HepG2 (cell line): ENCODE results near the gene CNOT2. TPM values are rescaled to one million over a fixed set of nuclear protein-coding genes. Genes with fewer than 3 reads are reported as not detected.

Experiments used
- ATF6 ChIP-seq: sonication (generic); formaldehyde crosslinking; conservative IDR thresholded peaks from 2 replicates; pipeline ENCODE4 v1.4.0; 2020; ENCODE audit warnings: missing genetic modification reagents
- FOXC1 ChIP-seq: sonication (generic); formaldehyde crosslinking; IDR thresholded peaks from 2 replicates; pipeline ENCODE4 v1.8.0; 2022; ENCODE audit warnings: mild to moderate bottlenecking, missing genetic modification reagents, borderline replicate concordance
- HOXA9 ChIP-seq: sonication (generic); formaldehyde crosslinking; IDR thresholded peaks from 2 replicates; pipeline ENCODE4 v1.8.1; 2022; ENCODE audit warnings: missing genetic modification reagents, mild to moderate bottlenecking, moderate library complexity, borderline replicate concordance
- MYC ChIP-seq: sonication (generic); formaldehyde crosslinking; IDR thresholded peaks from 2 replicates; pipeline ENCODE4 v1.9.0; 2021; ENCODE audit warnings: missing genetic modification reagents, borderline replicate concordance
- NONO ChIP-seq, 2 experiments: fragments of 450-650 bp in 1 of 2; sonication (generic) in 1 of 2; formaldehyde crosslinking in 1 of 2; IDR thresholded peaks in 1 of 2; conservative IDR thresholded peaks in 1 of 2; 2 replicates each; pipeline versions ENCODE4 v1.6.1 to v1.8.0; 2017 to 2022; ENCODE audit warnings: mild to moderate bottlenecking in 1 of 2, missing genetic modification reagents in 1 of 2, moderate library complexity in 1 of 2
- RXRB ChIP-seq: IDR thresholded peaks from 2 replicates; pipeline ENCODE4 v1.6.1; 2016; ENCODE audit warnings: borderline replicate concordance, missing genetic modification reagents, missing compliant biosample characterization
- SOX13 ChIP-seq, 3 experiments: fragments of 450-650 bp in 1 of 3; sonication (generic) in 1 of 3; formaldehyde crosslinking in 1 of 3; IDR thresholded peaks in 2 of 3; conservative IDR thresholded peaks in 1 of 3; 2 replicates each; pipeline versions ENCODE4 v1.5.0 to v1.6.1; 2016 to 2020; ENCODE audit warnings: antibody characterized with exemption in 1 of 3, mild to moderate bottlenecking in 1 of 3, missing compliant biosample characterization in 1 of 3, missing genetic modification reagents in 1 of 3, moderate library complexity in 1 of 3
- TCF7 ChIP-seq: sonication (generic); IDR thresholded peaks from 2 replicates; pipeline ENCODE4 v1.6.1; 2016; ENCODE audit warnings: antibody characterized with exemption, low read depth
- THAP8 ChIP-seq: sonication (generic); formaldehyde crosslinking; IDR thresholded peaks from 2 replicates; pipeline ENCODE4 v1.5.1; 2020; ENCODE audit warnings: missing genetic modification reagents, mild to moderate bottlenecking, borderline replicate concordance
- TOE1 ChIP-seq: sonication (generic); formaldehyde crosslinking; IDR thresholded peaks from 2 replicates; pipeline ENCODE4 v1.4.0; 2020; ENCODE audit warnings: mild to moderate bottlenecking, missing genetic modification reagents
- TRIM24 ChIP-seq: sonication (generic); formaldehyde crosslinking; IDR thresholded peaks from 2 replicates; pipeline ENCODE4 v1.8.0; 2022; ENCODE audit warnings: mild to moderate bottlenecking, missing genetic modification reagents
- YEATS2 ChIP-seq: sonication (generic); formaldehyde crosslinking; IDR thresholded peaks from 2 replicates; pipeline ENCODE4 v1.4.0; 2020; ENCODE audit warnings: missing genetic modification reagents, borderline replicate concordance
- ZC3H4 ChIP-seq: sonication (generic); formaldehyde crosslinking; IDR thresholded peaks from 2 replicates; pipeline ENCODE4 v1.4.0; 2020; ENCODE audit warnings: missing genetic modification reagents, borderline replicate concordance
- ZFX ChIP-seq: sonication (generic); formaldehyde crosslinking; IDR thresholded peaks from 2 replicates; pipeline ENCODE4 v1.4.0; 2020; ENCODE audit warnings: mild to moderate bottlenecking, low read depth, missing genetic modification reagents, moderate library complexity
- ZKSCAN5 ChIP-seq: sonication (generic); formaldehyde crosslinking; IDR thresholded peaks from 2 replicates; pipeline ENCODE4 v1.5.1; 2020; ENCODE audit warnings: mild to moderate bottlenecking, missing genetic modification reagents
- ZMAT3 ChIP-seq: sonication (generic); formaldehyde crosslinking; conservative IDR thresholded peaks from 2 replicates; pipeline ENCODE4 v1.7.0; 2021; ENCODE audit warnings: missing genetic modification reagents
- ZNF18 ChIP-seq: sonication (generic); formaldehyde crosslinking; IDR thresholded peaks from 2 replicates; pipeline ENCODE4 v1.8.0; 2022; ENCODE audit warnings: mild to moderate bottlenecking, missing genetic modification reagents; ENCODE audit not compliant: insufficient replicate concordance
- ZNF781 ChIP-seq: sonication (generic); formaldehyde crosslinking; IDR thresholded peaks from 2 replicates; pipeline ENCODE4 v1.5.1; 2020; ENCODE audit warnings: borderline replicate concordance, mild to moderate bottlenecking, missing genetic modification reagents; ENCODE audit errors: not compliant biosample characterization
- polyA plus RNA-seq, 8 experiments: library from polyadenylated mRNA; depleted of rRNA in 3 of 8; stranded (reverse) in 7 of 8; unstranded in 1 of 8; fragments of >200 nt; fragmentation: Illumina TruSeq in 4 of 8; extraction: Trizol in 4 of 8; gene quantifications; 2 replicates each; pipeline versions ENCODE4 v1.2.1 to v1.2.3, GENCODE V29; 2011 to 2016; ENCODE audit warnings: low read depth in 4 of 8, missing spikeins in 1 of 8, mixed read lengths in 1 of 8; ENCODE audit not compliant: insufficient read depth in 1 of 8
- total RNA-seq, 5 experiments: library from RNA; depleted of rRNA; stranded (reverse); fragments of >200 nt; fragmentation: Illumina TruSeq; extraction: Trizol; gene quantifications; 2 replicates each; pipeline ENCODE4 v1.2.3, GENCODE V29; 2016; ENCODE audit warnings: low read depth in 1 of 5
- TF ChIP-seq, protein P1 (sequence below): sonication (generic); formaldehyde crosslinking; IDR thresholded peaks from 2 replicates; pipeline ENCODE4 v1.8.0; 2022; ENCODE audit warnings: low read depth, missing genetic modification reagents
- TF ChIP-seq, protein P2 (sequence below): sonication (generic); formaldehyde crosslinking; IDR thresholded peaks from 2 replicates; pipeline ENCODE4 v1.8.0; 2022; ENCODE audit warnings: mild to moderate bottlenecking, missing genetic modification reagents, borderline replicate concordance

CNOT2 gene
- total and polyA plus RNA-seq, 2 of the 13 experiments (the other 11 are each of a cell fraction or from before 2014, with no cell fraction given) = 54.5 to 76.6 TPM

GRCh38 chr12:70242695-70243509 lies at the start of gene CNOT2 (continued):
- TF ChIP-seq RXRB = peak; percentile 65
- no peak for TF ChIP-seq HOXA9
- no peak for TF ChIP-seq TCF7
- TF ChIP-seq TOE1 (CRISPR knock-in tag) = peak; percentile 14; the same call in 1 of the 2 replicates
- peak; percentile 98 for TF ChIP-seq FOXC1 (CRISPR knock-in tag)
- no peak for TF ChIP-seq NONO (IDR thresholded peaks at IDR 0.05)
- TF ChIP-seq NONO (CRISPR knock-in tag; conservative IDR thresholded peaks at IDR 0.05) = peak; percentile 82
- peak; percentile 91 for TF ChIP-seq ZFX
- no peak for TF ChIP-seq SOX13 (IDR thresholded peaks at IDR 0.05)
- no peak; a peak in 1 of 4 replicates for TF ChIP-seq SOX13 (CRISPR knock-in tag; conservative IDR thresholded peaks at IDR 0.05 in 1 of 2, IDR thresholded peaks at IDR 0.05 in 1 of 2)
- TF ChIP-seq ATF6 (CRISPR knock-in tag) = no peak
- TF ChIP-seq, protein P1, sequence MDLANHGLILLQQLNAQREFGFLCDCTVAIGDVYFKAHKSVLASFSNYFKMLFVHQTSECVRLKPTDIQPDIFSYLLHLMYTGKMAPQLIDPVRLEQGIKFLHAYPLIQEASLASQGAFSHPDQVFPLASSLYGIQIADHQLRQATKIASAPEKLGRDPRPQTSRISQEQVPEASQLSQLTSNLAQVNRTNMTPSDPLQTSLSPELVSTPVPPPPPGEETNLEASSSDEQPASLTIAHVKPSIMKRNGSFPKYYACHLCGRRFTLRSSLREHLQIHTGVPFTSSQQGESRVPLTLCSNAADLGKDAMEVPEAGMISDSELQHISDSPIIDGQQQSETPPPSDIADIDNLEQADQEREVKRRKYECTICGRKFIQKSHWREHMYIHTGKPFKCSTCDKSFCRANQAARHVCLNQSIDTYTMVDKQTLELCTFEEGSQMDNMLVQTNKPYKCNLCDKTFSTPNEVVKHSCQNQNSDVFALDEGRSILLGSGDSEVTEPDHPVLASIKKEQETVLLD = peak; percentile 90
- TF ChIP-seq MYC = peak; percentile 78
- TF ChIP-seq, protein P2, sequence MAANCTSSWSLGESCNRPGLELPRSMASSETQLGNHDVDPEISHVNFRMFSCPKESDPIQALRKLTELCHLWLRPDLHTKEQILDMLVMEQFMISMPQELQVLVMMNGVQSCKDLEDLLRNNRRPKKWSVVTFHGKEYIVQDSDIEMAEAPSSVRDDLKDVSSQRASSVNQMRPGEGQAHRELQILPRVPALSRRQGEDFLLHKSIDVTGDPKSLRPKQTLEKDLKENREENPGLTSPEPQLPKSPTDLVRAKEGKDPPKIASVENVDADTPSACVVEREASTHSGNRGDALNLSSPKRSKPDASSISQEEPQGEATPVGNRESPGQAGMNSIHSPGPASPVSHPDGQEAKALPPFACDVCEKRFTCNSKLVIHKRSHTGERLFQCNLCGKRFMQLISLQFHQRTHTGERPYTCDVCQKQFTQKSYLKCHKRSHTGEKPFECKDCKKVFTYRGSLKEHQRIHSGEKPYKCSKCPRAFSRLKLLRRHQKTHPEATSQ (CRISPR knock-in tag) = peak; percentile 82
- TF ChIP-seq ZMAT3 (CRISPR knock-in tag) = peak; percentile 71; the same call in 1 of the 2 replicates
- TF ChIP-seq ZC3H4 (CRISPR knock-in tag) = no peak
- TF ChIP-seq ZNF781 (CRISPR knock-in tag) = no peak
- 0 out of 2 replicates have a peak, but pooled peaks have one; percentile 9 for TF ChIP-seq THAP8 (CRISPR knock-in tag)
- TF ChIP-seq TRIM24 = no peak
- peak; percentile 89 for TF ChIP-seq ZKSCAN5
- peak; percentile 51; the same call in 1 of the 2 replicates for TF ChIP-seq YEATS2 (CRISPR knock-in tag)
- TF ChIP-seq ZNF18 (CRISPR knock-in tag) = peak; percentile 78
